ENCODE measurements around the gene RPL37. TPM values are rescaled to one million over a fixed set of nuclear protein-coding genes. Genes with fewer than 3 reads are reported as not detected.
"Not testable (repeated sequence)": the region's sequence is repeated elsewhere in the genome, so short reads cannot be mapped to it uniquely, and the experiment has no call there.

Gene RPL37
- total RNA-seq, 4 donors from 2014 or later: 42.4 to 155 (median 92.9) TPM

- ATAC-seq: no peak
- Histone ChIP-seq H3K4me3 (no peak overlapping the region), H3K4me1 (no peaks in the 10 kb centered on the region), H3K9me3 (no peaks in the 10 kb centered on the region), H3K27ac (no peak overlapping the region), H3K27me3 (no peaks in the 10 kb centered on the region), H3K36me3 (no peaks in the 10 kb centered on the region)
- no peak for TF ChIP-seq POLR2A (IDR thresholded peaks at IDR 0.05)
- TF ChIP-seq CTCF (IDR thresholded peaks at IDR 0.05 in 4 of 5, conservative IDR thresholded peaks at IDR 0.05 in 1 of 5): no peak
- DNase-seq: no peak
- intact Hi-C loops (cut with DNase I; ENCODE audit: low total_unique reads) (no loop called here), in situ Hi-C loops (cut with MboI; ENCODE audit: low sequenced_read_pairs in 4 of 4) (no loop called here)
Observed at GRCh38 chr5:40869384-40869783, 34.4 kb upstream of the RPL37 start.

- no peak for ATAC-seq
- Histone ChIP-seq H3K36me3 (no peaks in the 10 kb centered on the region), H3K4me1 (no peaks in the 10 kb centered on the region), H3K4me3 (no peak overlapping the region), H3K9me3 (no peaks in the 10 kb centered on the region), H3K27me3 (no peaks in the 10 kb centered on the region), H3K27ac (no peak overlapping the region)
- no peak for TF ChIP-seq POLR2A (IDR thresholded peaks at IDR 0.05)
- in situ Hi-C loops (cut with MboI; ENCODE audit: low sequenced_read_pairs in 4 of 4): no loop called here
- no peak for DNase-seq
- intact Hi-C loops (cut with DNase I; ENCODE audit: low total_unique reads): no loop called here
Observed at GRCh38 chr5:40866844-40867243, 31.8 kb upstream of the RPL37 start.

GRCh38 chr5:40865004-40865403 lies 30.0 kb upstream of the RPL37 start:
- H3K27ac ChIP-seq; H3K9me3 ChIP-seq; H3K4me3 ChIP-seq; intact Hi-C loops (cut with DNase I; ENCODE audit: low total_unique reads); in situ Hi-C loops (cut with MboI; ENCODE audit: low sequenced_read_pairs in 4 of 4); DNase-seq; H3K36me3 ChIP-seq; ATAC-seq; H3K4me1 ChIP-seq; H3K27me3 ChIP-seq: not testable (repeated sequence)

GRCh38 chr5:40860711-40861110 lies 25.7 kb upstream of the RPL37 start:
- H3K9me3 ChIP-seq: no peaks in the 10 kb centered on the region
- no peaks in the 10 kb centered on the region for H3K36me3 ChIP-seq
- ATAC-seq: no peak
- no peaks in the 10 kb centered on the region for H3K4me1 ChIP-seq
- H3K27ac ChIP-seq: no peak overlapping the region
- in situ Hi-C loops (cut with MboI; ENCODE audit: low sequenced_read_pairs in 4 of 4): no loop called here
- TF ChIP-seq CTCF (IDR thresholded peaks at IDR 0.05 in 4 of 5, conservative IDR thresholded peaks at IDR 0.05 in 1 of 5) (no peak), POLR2A (IDR thresholded peaks at IDR 0.05) (no peak)
- H3K4me3 ChIP-seq: no peak overlapping the region
- H3K27me3 ChIP-seq: no peaks in the 10 kb centered on the region
- DNase-seq: no peak
- intact Hi-C loops (cut with DNase I; ENCODE audit: low total_unique reads): no loop called here

- TF ChIP-seq POLR2A (IDR thresholded peaks at IDR 0.05) (no peak), CTCF (IDR thresholded peaks at IDR 0.05 in 4 of 5, conservative IDR thresholded peaks at IDR 0.05 in 1 of 5) (no peak)
- DNase-seq (no peak), ATAC-seq (no peak)
- no peak overlapping the region for H3K27ac ChIP-seq
- H3K36me3 ChIP-seq: peaks cover 0 to 4% of the 10 kb centered on the region in 2 donors
- H3K4me3 ChIP-seq: no peak overlapping the region
- no peaks in the 10 kb centered on the region for H3K9me3 ChIP-seq
- no peaks in the 10 kb centered on the region for H3K4me1 ChIP-seq
- in situ Hi-C loops (cut with MboI; ENCODE audit: low sequenced_read_pairs in 4 of 4) (no loop called here), intact Hi-C loops (cut with DNase I; ENCODE audit: low total_unique reads) (no loop called here)
- no peaks in the 10 kb centered on the region for H3K27me3 ChIP-seq
Observed at GRCh38 chr5:40853632-40854192, 18.7 kb upstream of the RPL37 start.

- intact Hi-C loops (cut with DNase I; ENCODE audit: low total_unique reads): no loop called here
Observed at GRCh38 chr5:40847525-40847924, 12.5 kb upstream of the RPL37 start.

More at GRCh38 chr5:40847525-40847924, 12.5 kb upstream of the RPL37 start:
- no peak overlapping the region for H3K27ac ChIP-seq
- no peaks in the 10 kb centered on the region for H3K9me3 ChIP-seq
- in situ Hi-C loops (cut with MboI; ENCODE audit: low sequenced_read_pairs in 4 of 4): no loop called here
- H3K4me1 ChIP-seq: no peaks in the 10 kb centered on the region
- no peak for TF ChIP-seq POLR2A (IDR thresholded peaks at IDR 0.05)
- TF ChIP-seq CTCF (IDR thresholded peaks at IDR 0.05 in 4 of 5, conservative IDR thresholded peaks at IDR 0.05 in 1 of 5): no peak
- H3K36me3 ChIP-seq: peaks cover 0 to 4% of the 10 kb centered on the region in 2 donors
- H3K4me3 ChIP-seq: no peak overlapping the region
- DNase-seq (no peak), ATAC-seq (no peak)
- H3K27me3 ChIP-seq: no peaks in the 10 kb centered on the region

Data from gastrocnemius medialis (tissue), 4 donors.